ENCODE data around the gene ABHD18.

The ABHD18 gene

GRCh38 chr4:127993151-127993550 lies 27.9 kb downstream of the ABHD18 start:
- CTCF ChIA-PET, result no interaction called here
- H3K4me3 ChIP-seq (ENCODE audit: low read depth, low read length), result no peak overlapping the region
- POLR2A ChIA-PET, result no interaction called here

More at GRCh38 chr4:127993151-127993550, 27.9 kb downstream of the ABHD18 start:
- Histone ChIP-seq H3K36me3 (ENCODE audit: control insufficient read depth in 2 of 2, insufficient read depth in 1 of 2, low read length in 2 of 2) (peaks cover 0 to 5% of the 10 kb centered on the region in 2 experiments; a peak in 1 of 3 replicates), H3K27ac (ENCODE audit: extremely low read depth, low read depth, low read length) (no peak overlapping the region), H3K4me1 (ENCODE audit: control insufficient read depth, insufficient read depth, low read length) (no peaks in the 10 kb centered on the region), H3K9me3 (ENCODE audit: control insufficient read depth, insufficient read depth, low read depth, low read length) (no peaks in the 10 kb centered on the region)
- TF ChIP-seq ZNF580 (tag by site-specific recombination; IDR thresholded peaks at IDR 0.05), result no peak
- TF ChIP-seq ZSCAN4 (tag by site-specific recombination; IDR thresholded peaks at IDR 0.05), result no peak
- no peak for TF ChIP-seq HIC1 (tag by site-specific recombination; IDR thresholded peaks at IDR 0.05)
- TF ChIP-seq ZNF529 (tag by site-specific recombination; IDR thresholded peaks at IDR 0.05; ENCODE audit: insufficient replicate concordance), result no peak
- no peak for TF ChIP-seq ZNF324 (tag by site-specific recombination; IDR thresholded peaks at IDR 0.05)
- TF ChIP-seq ZNF280D (tag by site-specific recombination; IDR thresholded peaks at IDR 0.05), result no peak
- TF ChIP-seq ZNF423 (tag by site-specific recombination; IDR thresholded peaks at IDR 0.05), result no peak
- TF ChIP-seq ZNF768 (tag by site-specific recombination; IDR thresholded peaks at IDR 0.05), result no peak
- no peak for TF ChIP-seq ZBTB26 (tag by site-specific recombination; optimal IDR thresholded peaks at IDR 0.05)
- TF ChIP-seq ZNF221 (tag by site-specific recombination; IDR thresholded peaks at IDR 0.05; ENCODE audit: borderline replicate concordance), result no peak
- TF ChIP-seq BCL6B (tag by site-specific recombination; IDR thresholded peaks at IDR 0.05), result no peak
- no peak for TF ChIP-seq ZNF548 (tag by site-specific recombination; IDR thresholded peaks at IDR 0.05)
- TF ChIP-seq ZNF214 (tag by site-specific recombination; IDR thresholded peaks at IDR 0.05; ENCODE audit: borderline replicate concordance), result no peak
- TF ChIP-seq MZF1 (tag by site-specific recombination; IDR thresholded peaks at IDR 0.05; ENCODE audit: borderline replicate concordance), result no peak
- TF ChIP-seq ZNF248 (tag by site-specific recombination; IDR thresholded peaks at IDR 0.05), result no peak
- no peak for TF ChIP-seq ZNF701 (tag by site-specific recombination; IDR thresholded peaks at IDR 0.05)
- no peak for TF ChIP-seq ZNF707 (tag by site-specific recombination; IDR thresholded peaks at IDR 0.05)
- TF ChIP-seq ZNF37A (tag by site-specific recombination; IDR thresholded peaks at IDR 0.05), result no peak
- TF ChIP-seq ZNF645 (tag by site-specific recombination; IDR thresholded peaks at IDR 0.05), result no peak

Data from HEK293 (cell line).